Motor neuron (in vitro differentiated cells): Measurements from ENCODE around the gene GATA5. TPM values are rescaled to one million over a fixed set of nuclear protein-coding genes. Genes with fewer than 3 reads are reported as not detected.
A peak's percentile ranks its signal among the peaks of the same experiment; 100 is the strongest.

Experiments
- ATAC-seq, 8 experiments: fragments of 200-7000 bp; cut with Tn5 transposase; replicated peaks in 6 of 8; 2 replicates each; pipeline ENCODE4 v1.8.0; 2021; ENCODE audit warnings: mild to moderate bottlenecking in 8 of 8, moderate library complexity in 8 of 8
- H3K27ac ChIP-seq, 2 donors: fragments of 250-450 bp; sonication (Bioruptor Pico); 2 replicates each; pipeline ENCODE4 v1.9.0; 2021; ENCODE audit warnings: antibody characterized with exemption in 2 of 2, mild to moderate bottlenecking in 2 of 2, moderate library complexity in 1 of 2
- H3K4me1 ChIP-seq, 2 donors: fragments of 250-450 bp; sonication (Bioruptor Pico); replicated peaks in 1 of 2; 2 replicates each; pipeline ENCODE4 v1.6.1; 2021; ENCODE audit warnings: antibody characterized with exemption in 2 of 2, mild to moderate bottlenecking in 2 of 2, moderate library complexity in 1 of 2
- H3K4me3 ChIP-seq, 5 donors: fragments of 250-450 bp; sonication (Bioruptor Pico); 2 replicates each; pipeline ENCODE4 v1.9.0; 2021; ENCODE audit warnings: antibody characterized with exemption in 5 of 5, mild to moderate bottlenecking in 5 of 5, moderate library complexity in 4 of 5
- WGBS, 10 experiments: fragments of 450-650 bp; shearing (Covaris generic); methylation state at CpG; one replicate each; pipeline ENCODE4 v1.0.0; 2022; 5-methylcytosine and 5-hydroxymethylcytosine counted together
- in situ Hi-C, 9 experiments: fragments of 400-800 bp; cut with MboI; loops; one replicate each; pipeline ENCODE4 v1.15.0; 2021; ENCODE audit warnings: low sequenced_read_pairs in 9 of 9, low pct_unique_long_range_greater_than_20kb in 2 of 9; ENCODE audit not compliant: unreplicated experiment in 9 of 9
- total RNA-seq, 8 experiments: library from RNA; unstranded; fragments of 300-600 nt; gene quantifications; 2 replicates each; pipeline versions ENCODE4 v1.2.3 to v1.2.4, GENCODE V29; 2022

The GATA5 gene
- total RNA-seq, 8 experiments from 2014 or later, result 0.11 to 0.58 (median 0.19) TPM; not detected in 2

DNA sequence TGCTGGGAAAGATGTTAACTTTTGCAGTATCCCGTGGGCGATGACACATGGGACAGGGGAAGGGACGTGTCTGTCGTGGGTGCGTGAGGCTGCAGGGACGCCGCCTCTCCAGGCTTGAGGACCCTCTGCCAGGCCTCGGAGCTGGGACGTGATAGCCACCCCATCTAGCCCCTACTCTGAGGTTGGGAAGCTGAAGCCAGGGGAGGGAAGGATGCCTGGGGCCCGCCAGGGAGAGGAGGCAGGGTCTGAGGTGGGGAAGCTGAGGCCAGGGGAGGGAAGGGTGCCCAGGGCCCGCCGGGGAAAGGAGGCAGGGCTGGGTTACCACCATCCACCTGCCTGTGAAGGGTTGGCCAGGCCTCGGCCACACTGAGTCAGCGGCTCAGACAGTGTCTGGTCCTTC is 38.2 kb upstream of the GATA5 start:
- Histone ChIP-seq H3K27ac (peak overlapping the region in 1 of 2 donors; percentile 29), H3K4me3 (no peak overlapping the region), H3K4me1 (peaks cover 49 to 57% of the 10 kb centered on the region in 2 donors)
- in situ Hi-C loops, result no loop called here
- WGBS, 10 experiments, result 67 to 100% (median 92%) methylated on average over 2 to 9 of the region's 14 CpGs; no CpG with 5 or more reads in 5 of the 10 experiments
- ATAC-seq, result no peak

DNA sequence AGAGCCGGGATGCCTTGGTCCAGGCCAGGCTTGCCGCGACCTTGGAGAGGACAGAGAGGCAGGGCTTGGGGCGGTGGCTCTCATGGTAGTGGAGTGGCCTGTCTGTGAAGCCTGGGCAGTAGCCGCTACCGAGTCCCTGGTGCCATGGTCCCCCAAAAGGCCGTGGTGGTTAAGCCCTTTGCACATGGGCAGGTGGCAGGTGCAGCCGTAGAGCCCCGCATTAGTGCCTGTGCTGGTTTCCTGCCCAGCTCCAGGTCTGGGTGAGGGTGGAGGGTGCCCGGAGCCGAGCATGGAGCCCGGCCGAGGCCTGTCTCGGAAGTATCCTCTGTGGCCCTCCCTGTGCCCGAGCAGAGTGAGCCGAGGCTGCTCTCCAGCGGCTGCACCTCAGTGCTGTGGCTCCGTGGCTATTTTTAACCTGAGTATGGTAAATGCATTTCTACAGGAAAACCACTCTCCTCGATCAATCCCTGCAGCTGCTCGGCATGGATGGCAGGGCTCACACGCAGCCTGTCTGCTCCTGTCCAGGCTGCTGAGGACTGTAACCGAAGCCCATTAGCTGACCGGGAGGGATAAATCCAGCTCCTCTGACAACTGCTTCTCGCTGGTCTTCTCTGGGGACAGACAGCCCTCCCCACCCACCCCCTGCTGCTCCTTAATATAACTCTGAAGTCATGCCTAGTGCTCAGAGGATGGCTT is 36.3 kb upstream of the GATA5 start:
- 21 to 100% (median 38%) methylated on average over 1 to 12 of the region's 24 CpGs; no CpG with 5 or more reads in 6 of the 10 experiments for WGBS, 10 experiments
- Histone ChIP-seq H3K4me3 (no peak overlapping the region), H3K27ac (peak overlapping the region; percentile 86 to 95), H3K4me1 (peaks cover 60 to 65% of the 10 kb centered on the region in 2 donors)
- peak; percentile 16 to 94 (median 92) for ATAC-seq
- in situ Hi-C loops, result no loop called here

DNA sequence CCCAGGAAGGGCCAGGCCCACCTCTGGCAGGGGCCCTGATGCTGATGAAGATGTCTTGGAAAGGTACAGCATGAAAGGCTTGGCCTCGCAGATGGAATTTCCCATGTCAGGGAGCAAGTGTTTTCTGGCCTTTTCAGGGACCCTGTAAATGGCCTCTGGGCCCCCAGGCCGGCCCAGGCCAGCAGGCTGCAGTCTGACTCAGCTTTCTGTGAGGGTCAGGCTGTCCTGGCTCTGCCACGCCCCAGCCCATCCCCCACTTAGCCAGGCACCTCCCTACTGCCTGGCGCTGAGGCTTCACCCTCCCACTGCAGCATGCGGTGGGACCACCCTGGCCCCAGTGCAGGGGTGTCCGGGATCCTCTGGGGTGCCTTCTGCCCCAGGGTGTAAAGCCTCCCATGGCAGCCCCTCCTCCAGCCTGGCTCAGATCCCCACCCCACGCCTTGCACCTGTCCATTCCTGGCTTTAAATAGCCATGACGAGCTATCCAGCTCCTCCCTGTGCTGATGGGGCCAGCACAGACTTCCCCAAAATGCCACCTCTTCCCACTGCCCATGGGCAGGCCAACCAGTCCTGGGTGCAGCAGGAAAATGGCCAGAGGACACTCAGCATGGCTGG is 35.6 kb upstream of the GATA5 start:
- H3K27ac ChIP-seq, result peak overlapping the region; percentile 86 to 95
- peak in 4 of 8 experiments; percentile 2 to 33 (median 26) for ATAC-seq
- H3K4me1 ChIP-seq, result peaks cover 64 to 68% of the 10 kb centered on the region in 2 donors
- no peak overlapping the region for H3K4me3 ChIP-seq
- WGBS, 10 experiments, result 20 to 80% (median 58%) methylated on average over 1 to 3 of the region's 8 CpGs; no CpG with 5 or more reads in 5 of the 10 experiments
- in situ Hi-C loops, result no loop called here

DNA sequence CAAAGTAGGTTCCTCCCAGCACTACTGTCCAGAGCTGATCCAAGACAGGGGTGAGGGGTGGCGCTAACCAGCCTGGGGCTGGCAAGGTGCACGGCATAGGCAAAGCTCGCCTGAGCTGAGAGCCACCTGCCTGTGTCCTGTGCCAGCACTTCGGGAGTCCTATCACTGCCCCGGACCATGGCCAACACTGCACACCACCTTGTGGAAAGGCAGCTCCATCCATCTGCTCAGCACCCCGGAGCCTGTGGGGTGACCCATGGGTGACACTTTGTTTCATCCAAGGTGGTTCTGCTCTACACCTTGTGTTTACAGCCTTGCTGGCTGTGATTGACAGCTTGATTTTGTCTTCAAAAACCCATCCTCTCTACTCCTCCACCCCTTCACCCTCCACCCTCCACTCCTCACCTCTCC is 32.9 kb upstream of the GATA5 start:
- Histone ChIP-seq H3K27ac (no peak overlapping the region), H3K4me3 (no peak overlapping the region), H3K4me1 (peaks cover 47 to 52% of the 10 kb centered on the region in 2 donors)
- WGBS, 10 experiments, result 80 to 100% methylated on average over 2 of the region's 6 CpGs; no CpG with 5 or more reads in 8 of the 10 experiments
- ATAC-seq, result peak in 1 of 8 experiments; percentile 25
- in situ Hi-C loops, result loop anchor here in 2 of 9 experiments (10.0 kb wide), 1 partner anchor 106 kb away; no protein-coding TSS in a partner anchor

DNA sequence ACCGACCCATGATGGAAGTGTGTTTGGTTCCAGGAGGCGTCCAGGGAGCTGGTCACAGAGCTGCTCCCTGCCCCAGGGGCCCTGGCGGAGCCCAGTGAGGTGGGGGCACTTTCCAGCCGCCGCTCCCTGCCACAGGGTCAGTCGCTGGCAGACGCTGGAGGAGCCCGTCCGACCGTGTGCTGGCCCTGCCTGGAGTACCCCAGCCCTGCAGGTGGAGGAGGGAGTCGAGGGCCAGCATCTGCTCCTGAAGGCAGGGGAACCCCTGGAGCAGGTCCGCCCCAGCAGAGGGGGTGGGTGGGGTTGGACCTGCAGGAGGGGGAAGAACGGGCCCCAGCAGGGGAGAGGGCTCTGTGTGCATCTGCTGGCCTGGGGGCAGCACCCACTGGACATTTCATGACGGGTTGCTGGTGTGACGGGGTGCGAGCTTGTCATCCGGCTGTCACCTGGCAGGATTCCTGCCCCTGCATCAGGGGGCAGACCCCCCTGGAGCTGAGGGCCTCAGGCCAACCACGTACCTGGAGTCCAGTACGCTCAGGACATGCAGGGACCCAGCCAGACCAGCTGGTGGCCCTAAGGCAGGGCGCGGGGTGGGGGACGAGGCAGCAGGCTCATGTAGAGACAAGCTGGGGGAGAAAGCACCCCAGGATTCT is 32.3 kb upstream of the GATA5 start:
- peaks cover 46 to 52% of the 10 kb centered on the region in 2 donors for H3K4me1 ChIP-seq
- WGBS, 10 experiments, result 50 to 90% methylated on average over 2 to 3 of the region's 22 CpGs; no CpG with 5 or more reads in 8 of the 10 experiments
- no peak for ATAC-seq
- in situ Hi-C loops, result loop anchor here in 2 of 9 experiments (10.0 kb wide), 1 partner anchor 107 kb away; no protein-coding TSS in a partner anchor
- H3K4me3 ChIP-seq, result no peak overlapping the region
- H3K27ac ChIP-seq, result peak overlapping the region; percentile 46 to 64

DNA sequence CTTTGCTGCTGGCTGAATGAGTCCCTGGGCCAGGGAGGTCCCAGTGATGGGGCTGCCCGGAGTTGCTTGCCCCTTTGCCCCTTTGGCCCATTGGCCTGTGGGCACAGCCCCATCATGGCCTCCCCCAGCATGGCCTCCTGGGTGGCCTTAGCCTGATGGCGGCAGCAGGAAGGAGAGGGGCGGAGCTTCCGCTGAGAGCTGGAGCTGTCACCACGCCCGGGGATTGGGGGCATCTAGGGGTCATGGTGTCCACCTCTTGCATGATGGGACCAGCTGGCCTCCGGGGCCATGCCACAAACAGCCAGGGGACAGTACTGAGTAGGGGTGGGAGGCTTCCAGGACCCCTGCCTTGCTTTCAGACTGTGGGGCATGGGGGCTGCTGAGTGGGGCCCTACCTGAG is 31.5 kb upstream of the GATA5 start:
- in situ Hi-C loops, result loop anchor here in 2 of 9 experiments (10.0 kb wide), 1 partner anchor 107 kb away; no protein-coding TSS in a partner anchor
- no CpG with 5 or more reads among the region's 7 CpGs for WGBS, 10 experiments
- Histone ChIP-seq H3K27ac (peak overlapping the region; percentile 46 to 64), H3K4me3 (no peak overlapping the region), H3K4me1 (peaks cover 39 to 44% of the 10 kb centered on the region in 2 donors)
- peak in 3 of 8 experiments; percentile 9 to 52 (median 18) for ATAC-seq

DNA sequence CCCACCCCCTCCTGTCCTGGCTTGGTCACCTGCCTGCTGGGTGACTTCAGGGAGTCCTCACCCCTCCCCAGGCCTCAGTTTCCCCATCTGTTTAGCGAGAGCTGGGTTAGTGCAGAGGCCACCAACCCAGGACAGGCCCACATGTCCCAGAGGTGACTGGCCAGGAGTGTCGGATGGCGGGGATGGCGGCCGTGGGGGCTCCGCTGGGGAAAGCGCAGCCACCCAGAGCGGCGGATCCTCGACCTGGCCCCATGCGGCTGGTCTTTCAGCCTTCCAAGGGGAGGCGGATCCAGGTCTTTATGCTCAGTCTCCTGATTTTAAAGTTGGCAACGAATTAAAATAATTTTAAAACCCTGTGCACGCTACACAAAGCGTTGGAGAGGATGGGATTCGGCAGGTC is 31.0 kb upstream of the GATA5 start:
- peaks cover 39 to 44% of the 10 kb centered on the region in 2 donors for H3K4me1 ChIP-seq
- H3K4me3 ChIP-seq, result no peak overlapping the region
- peak overlapping the region in 1 of 2 donors; percentile 64 for H3K27ac ChIP-seq
- WGBS, 10 experiments, result 35 to 100% (median 94%) methylated on average over 1 to 3 of the region's 16 CpGs; no CpG with 5 or more reads in 7 of the 10 experiments
- no peak for ATAC-seq
- in situ Hi-C loops, result loop anchor here in 2 of 9 experiments (10.0 kb wide), 1 partner anchor 108 kb away; no protein-coding TSS in a partner anchor

DNA sequence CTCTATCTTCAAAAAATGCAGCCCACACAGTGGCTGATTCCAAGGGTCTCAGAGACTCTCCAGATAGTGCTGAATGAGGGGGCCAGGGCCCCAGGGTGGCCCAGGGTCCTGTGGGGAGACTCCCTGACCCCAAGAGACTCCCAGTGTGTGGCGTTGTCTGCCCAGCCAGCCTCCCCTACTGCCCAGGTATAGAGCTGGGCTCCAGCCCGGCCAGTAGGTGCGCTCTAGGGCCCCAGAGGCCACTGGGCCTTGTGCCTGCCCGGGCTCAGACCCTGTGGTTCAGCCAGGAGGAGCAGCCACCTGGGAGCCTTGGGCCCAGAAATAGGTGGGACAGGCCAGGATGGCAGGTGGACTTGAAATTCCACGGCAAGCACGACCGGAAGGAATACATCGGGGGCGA is 30.3 kb upstream of the GATA5 start:
- Histone ChIP-seq H3K4me3 (no peak overlapping the region), H3K27ac (no peak overlapping the region), H3K4me1 (peaks cover 36 to 41% of the 10 kb centered on the region in 2 donors)
- in situ Hi-C loops, result loop anchor here in 2 of 9 experiments (10.0 kb wide), 1 partner anchor 109 kb away; no protein-coding TSS in a partner anchor
- 75 to 94% (median 90%) methylated on average over 4 to 5 of the region's 9 CpGs; no CpG with 5 or more reads in 7 of the 10 experiments for WGBS, 10 experiments
- ATAC-seq, result no peak

DNA sequence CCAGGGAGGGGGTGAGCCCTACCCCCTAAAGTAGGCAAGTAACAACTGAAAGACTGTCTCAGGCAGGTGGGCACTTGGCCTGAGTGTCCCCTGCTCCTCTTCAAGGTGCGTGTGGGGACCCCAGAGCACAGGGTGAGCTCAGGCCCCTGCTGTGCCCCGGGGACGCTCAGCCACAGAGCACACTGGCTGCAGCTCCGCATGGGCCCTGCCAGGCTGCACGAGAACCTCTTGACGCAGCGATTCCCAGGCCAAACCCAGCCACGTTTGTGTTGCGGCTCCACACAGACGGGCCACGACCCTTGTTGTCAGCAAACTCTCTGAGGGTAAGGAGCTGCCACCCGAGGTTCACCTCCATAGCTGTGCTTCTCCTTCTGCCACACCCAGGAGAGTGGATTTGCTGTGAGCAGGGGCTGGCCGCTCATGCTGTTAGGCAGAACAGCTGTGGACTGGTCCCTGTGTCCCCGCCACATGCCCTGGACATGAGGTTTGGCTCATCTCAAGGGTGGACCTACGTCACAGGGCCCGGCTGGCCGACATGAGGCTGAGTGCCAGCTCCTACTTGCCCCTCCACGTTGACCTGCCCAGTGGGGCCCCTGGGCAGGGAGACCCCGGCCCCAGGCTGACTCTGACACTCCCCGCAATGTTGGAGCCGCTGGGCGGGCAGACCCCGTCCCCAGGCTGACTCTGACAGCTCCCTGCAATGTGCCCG is 29.7 kb upstream of the GATA5 start:
- Histone ChIP-seq H3K4me3 (no peak overlapping the region), H3K4me1 (peaks cover 31 to 36% of the 10 kb centered on the region in 2 donors), H3K27ac (no peak overlapping the region)
- in situ Hi-C loops, result loop anchor here in 2 of 9 experiments (10.0 kb wide), 1 partner anchor 109 kb away; no protein-coding TSS in a partner anchor
- 57 to 100% (median 91%) methylated on average over 1 to 9 of the region's 24 CpGs; no CpG with 5 or more reads in 5 of the 10 experiments for WGBS, 10 experiments
- ATAC-seq, result no peak

DNA sequence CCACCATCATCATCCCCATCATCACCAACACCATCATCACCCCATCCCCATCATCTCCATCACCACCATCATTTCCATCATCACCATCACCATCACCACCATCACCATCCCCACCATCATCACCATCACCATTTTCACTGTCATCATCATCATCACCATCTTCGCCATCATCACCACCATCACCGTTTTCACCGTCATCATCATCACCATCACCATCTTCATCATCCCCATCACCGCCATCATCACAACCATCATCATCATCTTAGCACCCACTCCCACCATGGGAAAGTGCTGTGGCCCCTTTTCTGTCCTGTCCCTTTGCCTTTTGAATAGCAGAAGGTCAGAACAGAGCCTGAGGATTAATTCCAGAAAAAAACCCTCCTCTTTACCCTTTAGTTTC is 28.5 kb upstream of the GATA5 start:
- peaks cover 31 to 42% of the 10 kb centered on the region in 2 donors for H3K4me1 ChIP-seq
- no peak overlapping the region for H3K27ac ChIP-seq
- ATAC-seq, result no peak
- H3K4me3 ChIP-seq, result no peak overlapping the region
- in situ Hi-C loops, result loop anchor here in 2 of 9 experiments (10.0 kb wide), 1 partner anchor 110 kb away; no protein-coding TSS in a partner anchor
- 71 to 100% (median 96%) methylated on average over 1 to 4 of the region's 4 CpGs; no CpG with 5 or more reads in 6 of the 10 experiments for WGBS, 10 experiments

DNA sequence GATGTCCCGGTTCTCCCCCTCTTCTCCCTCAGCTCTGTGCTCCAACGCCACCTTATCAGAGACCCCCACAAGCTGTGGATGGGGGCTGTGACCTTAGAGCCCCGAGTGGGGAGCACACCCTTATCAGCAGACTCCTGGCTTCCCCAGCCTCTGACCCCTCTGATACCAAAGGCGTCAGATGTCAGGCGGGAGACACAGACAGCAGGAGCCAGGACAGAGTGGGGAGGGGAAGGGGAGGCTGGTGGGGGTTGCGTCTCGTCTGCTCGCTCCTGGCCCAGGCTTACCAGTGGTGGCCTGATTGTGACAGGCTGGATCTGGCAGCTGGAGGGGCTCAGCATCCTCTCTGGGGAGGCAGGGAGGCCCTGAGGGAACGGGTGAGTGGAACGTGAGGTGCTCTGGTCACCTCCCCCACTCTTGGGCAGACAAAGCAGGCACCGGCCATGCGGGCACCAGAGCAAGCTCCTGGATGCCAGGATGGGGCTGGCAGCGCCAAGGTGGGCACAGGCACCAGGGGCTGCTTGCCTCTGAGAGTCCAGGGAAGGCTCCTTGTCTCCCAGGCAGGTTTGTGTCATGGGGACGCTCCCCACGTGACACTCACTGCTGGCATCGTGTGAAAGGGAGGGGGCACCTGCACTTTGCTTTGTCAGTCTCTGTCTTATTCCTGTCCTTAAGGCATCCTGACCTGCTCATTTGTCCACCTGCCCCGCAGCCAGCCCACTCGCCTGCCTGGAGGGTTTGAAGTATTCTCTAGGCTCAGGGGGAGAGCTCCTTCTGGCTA is 27.8 kb upstream of the GATA5 start:
- in situ Hi-C loops, result loop anchor here in 2 of 9 experiments (10.0 kb wide), 1 partner anchor 111 kb away; no protein-coding TSS in a partner anchor
- no peak overlapping the region for H3K27ac ChIP-seq

More for the DNA sequence above, 27.8 kb upstream of the GATA5 start:
- no peak for ATAC-seq
- 10 to 100% (median 61%) methylated on average over 1 to 3 of the region's 18 CpGs; no CpG with 5 or more reads in 5 of the 10 experiments for WGBS, 10 experiments
- Histone ChIP-seq H3K4me1 (peaks cover 31 to 42% of the 10 kb centered on the region in 2 donors), H3K4me3 (no peak overlapping the region)
